ENCODE measurements around the gene EMD. TPM values are rescaled to one million over a fixed set of nuclear protein-coding genes. Genes with fewer than 3 reads are reported as not detected.

EMD gene
- total RNA-seq, 1 experiment from 2014 or later = 115 TPM

DNA sequence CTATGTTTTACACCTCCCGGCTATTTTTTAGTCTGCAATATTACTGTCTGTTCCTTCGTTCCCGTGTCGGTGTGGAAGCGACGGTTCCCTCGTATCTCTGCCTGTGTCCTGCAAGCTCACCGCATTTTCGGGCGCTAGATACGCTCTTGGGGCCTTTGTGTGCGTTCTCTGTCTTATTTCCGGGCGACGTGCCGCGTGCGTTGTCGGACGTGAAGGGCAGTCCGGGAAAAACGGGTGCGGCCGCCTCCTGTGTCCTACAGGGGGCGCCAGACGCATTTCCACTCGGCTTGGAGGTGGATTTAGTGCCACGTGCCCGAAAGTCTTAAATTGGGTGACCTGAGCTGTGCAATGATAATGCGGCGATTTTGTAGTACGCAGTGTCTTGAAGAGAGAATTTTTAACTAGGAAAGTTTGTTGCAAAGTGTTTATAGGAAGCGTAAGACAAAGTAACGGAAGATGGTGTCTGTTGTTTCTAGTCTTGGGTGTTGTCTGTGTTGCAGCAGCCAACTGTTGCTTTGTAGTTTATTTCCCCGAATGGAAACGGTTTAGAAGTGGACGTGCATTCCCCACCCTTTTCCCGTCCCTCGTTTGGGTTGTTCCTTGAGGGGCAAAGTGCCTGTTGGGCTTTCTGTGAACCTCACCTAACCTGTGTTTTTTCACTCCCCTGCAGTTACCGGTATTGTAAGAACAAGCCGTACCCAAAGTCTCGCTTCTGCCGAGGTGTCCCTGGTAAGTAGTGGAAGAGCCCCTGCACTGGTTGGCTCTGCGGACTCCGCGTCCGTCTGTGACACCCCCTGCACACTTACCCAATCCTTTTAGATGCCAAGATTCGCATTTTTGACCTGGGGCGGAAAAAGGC, 19.8 kb downstream of the EMD start:
- TF ChIP-seq, protein P1, sequence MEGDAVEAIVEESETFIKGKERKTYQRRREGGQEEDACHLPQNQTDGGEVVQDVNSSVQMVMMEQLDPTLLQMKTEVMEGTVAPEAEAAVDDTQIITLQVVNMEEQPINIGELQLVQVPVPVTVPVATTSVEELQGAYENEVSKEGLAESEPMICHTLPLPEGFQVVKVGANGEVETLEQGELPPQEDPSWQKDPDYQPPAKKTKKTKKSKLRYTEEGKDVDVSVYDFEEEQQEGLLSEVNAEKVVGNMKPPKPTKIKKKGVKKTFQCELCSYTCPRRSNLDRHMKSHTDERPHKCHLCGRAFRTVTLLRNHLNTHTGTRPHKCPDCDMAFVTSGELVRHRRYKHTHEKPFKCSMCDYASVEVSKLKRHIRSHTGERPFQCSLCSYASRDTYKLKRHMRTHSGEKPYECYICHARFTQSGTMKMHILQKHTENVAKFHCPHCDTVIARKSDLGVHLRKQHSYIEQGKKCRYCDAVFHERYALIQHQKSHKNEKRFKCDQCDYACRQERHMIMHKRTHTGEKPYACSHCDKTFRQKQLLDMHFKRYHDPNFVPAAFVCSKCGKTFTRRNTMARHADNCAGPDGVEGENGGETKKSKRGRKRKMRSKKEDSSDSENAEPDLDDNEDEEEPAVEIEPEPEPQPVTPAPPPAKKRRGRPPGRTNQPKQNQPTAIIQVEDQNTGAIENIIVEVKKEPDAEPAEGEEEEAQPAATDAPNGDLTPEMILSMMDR (conservative IDR thresholded peaks at IDR 0.05) = peak; percentile 74
- H3K4ac ChIP-seq (ENCODE audit: low read depth, low read length) = no peak overlapping the region; the same call in 1 of the 2 replicates
- no peak overlapping the region for H4K91ac ChIP-seq (ENCODE audit: insufficient read length, low read depth, low read length)
- H3K4me1 ChIP-seq (ENCODE audit: insufficient read depth, low read length) = no peaks in the 10 kb centered on the region
- H2BK20ac ChIP-seq (ENCODE audit: low read depth, low read length, poor library complexity, severe bottlenecking) = no peak overlapping the region
- H4K20me1 ChIP-seq (ENCODE audit: control insufficient read depth, insufficient read depth, insufficient read length) = no peaks in the 10 kb centered on the region
- peaks cover 62 to 63% of the 10 kb centered on the region in 2 experiments for H3K9me3 Mint-ChIP-seq
- peak overlapping the region; percentile 96 to 97 for H3K4me3 Mint-ChIP-seq
- H3T11ph ChIP-seq (ENCODE audit: low read length) = no peak overlapping the region
- peak; percentile 70 for DNase-seq
- H3K9ac ChIP-seq (ENCODE audit: extremely low read depth, insufficient read length, low read length) = peak overlapping the region; percentile 99
- H3K27me3 ChIP-seq (ENCODE audit: insufficient read depth, low read length) = no peaks in the 10 kb centered on the region
- H2BK15ac ChIP-seq (ENCODE audit: low read depth, low read length) = no peak overlapping the region
- H2AK5ac ChIP-seq (ENCODE audit: insufficient read length, low read length) = no peak overlapping the region
- H2BK5ac ChIP-seq (ENCODE audit: insufficient read length, low read length) = peak overlapping the region; percentile 85
- no peak overlapping the region for H4K8ac ChIP-seq (replicated peaks; ENCODE audit: insufficient read length, low read depth, low read length)
- H3K36me3 Mint-ChIP-seq (ENCODE audit: insufficient read depth in 1 of 3, low read depth in 3 of 3) = peaks cover 30 to 46% (median 36%) of the 10 kb centered on the region in 3 experiments
- peak overlapping the region; percentile 96 for H3K18ac ChIP-seq (ENCODE audit: insufficient read length, low read depth, low read length)
- H2AFZ ChIP-seq (ENCODE audit: low read length) = no peak overlapping the region
- H3K79me2 ChIP-seq (ENCODE audit: insufficient read depth, low read length) = peaks cover 3% of the 10 kb centered on the region; the same call in 1 of the 2 replicates
- H4K5ac ChIP-seq (ENCODE audit: insufficient read length, low read depth, low read length) = peak overlapping the region; percentile 72
- peaks cover 16% of the 10 kb centered on the region for H3K23me2 ChIP-seq (ENCODE audit: insufficient read length, low read depth, low read length, poor library complexity, severe bottlenecking)
- no peak overlapping the region for H2BK120ac ChIP-seq (ENCODE audit: low read depth, low read length, poor library complexity, severe bottlenecking)
- H3K23ac ChIP-seq (ENCODE audit: insufficient read length, low read depth, low read length) = no peak overlapping the region
- H3K9me3 ChIP-seq (ENCODE audit: control insufficient read depth, low read depth, low read length) = peaks cover 28% of the 10 kb centered on the region
- H3K14ac ChIP-seq (ENCODE audit: insufficient read depth, low read length) = peak overlapping the region; percentile 93; the same call in 1 of the 2 replicates
- H3K27me3 Mint-ChIP-seq (ENCODE audit: low read depth) = peaks cover 5% of the 10 kb centered on the region
- peak overlapping the region; percentile 70 for H3K27ac ChIP-seq (ENCODE audit: insufficient read length, low read depth, low read length)
- H3K79me1 ChIP-seq (ENCODE audit: insufficient read depth, low read depth, low read length, poor library complexity, severe bottlenecking) = no peaks in the 10 kb centered on the region
- no peak overlapping the region for H2BK12ac ChIP-seq (ENCODE audit: insufficient read length, low read depth, low read length)
- H3K27ac Mint-ChIP-seq = peak overlapping the region; percentile 97 to 99 (median 99)
- H3K4me1 Mint-ChIP-seq = peaks cover 0 to 15% of the 10 kb centered on the region in 2 experiments; a peak in 2 of 4 replicates
- peak overlapping the region; percentile 60 for H3K56ac ChIP-seq (ENCODE audit: insufficient read length, low read depth, low read length)
- WGBS (ENCODE audit: extremely low coverage, insufficient read length, low lambda C conversion rate) = no CpG with 5 or more reads among the region's 49 CpGs
- H3K4me2 ChIP-seq (ENCODE audit: insufficient read depth, insufficient read length, low read length) = peak overlapping the region; percentile 86
